H1 (cell line): ENCODE measurements around the gene ZFYVE27. TPM values are rescaled to one million over a fixed set of nuclear protein-coding genes. Genes with fewer than 3 reads are reported as not detected.

Experiments used
- CTCF ChIA-PET: fragments of 300-600 bp; sonication (Branson Sonifier 250); formaldehyde crosslinking; loops from one replicate; lab custom pipeline; 2021; ENCODE audit not compliant: partially characterized antibody; lab: Charles Lee
- POLR2A ChIA-PET: fragments of 300-600 bp; sonication (Branson Sonifier 250); formaldehyde crosslinking; loops from one replicate; lab custom pipeline; 2021; ENCODE audit warnings: inconsistent platforms; ENCODE audit not compliant: partially characterized antibody; lab: Charles Lee
- DNase-seq, 2 experiments: peaks; one replicate each; pipeline versions ENCODE4 v3.0.0 to v3.0.0-alpha.2; 2010 to 2022; ENCODE audit warnings: low spot score in 2 of 2, low read depth in 1 of 2, mixed read lengths in 1 of 2
- FAIRE-seq: peaks from 2 replicates; lab custom pipeline; 2011; peaks lifted over from hg19 to GRCh38; lab: Jason Lieb, UNC
- H2AFZ ChIP-seq: 2 replicates; pipeline ENCODE4 v1.8.1; 2012; ENCODE audit warnings: low read length, inconsistent platforms
- H2AK5ac ChIP-seq: 2 replicates; pipeline ENCODE4 v1.6.1; 2013; ENCODE audit warnings: low read depth, low read length
- H2BK120ac ChIP-seq: replicated peaks from 2 replicates; pipeline ENCODE3; 2013; ENCODE audit warnings: low read depth, low read length, inconsistent platforms
- H2BK12ac ChIP-seq: 2 replicates; pipeline ENCODE4 v1.6.1; 2013; ENCODE audit warnings: low read depth, low read length
- H2BK15ac ChIP-seq: 2 replicates; pipeline ENCODE4 v1.6.1; 2013; ENCODE audit warnings: low read length
- H2BK20ac ChIP-seq: 2 replicates; pipeline ENCODE4 v1.6.1; 2013; ENCODE audit warnings: low read length
- H2BK5ac ChIP-seq: 2 replicates; pipeline ENCODE4 v1.6.1; 2013; ENCODE audit warnings: low read depth, low read length
- H3K14ac ChIP-seq: 2 replicates; pipeline ENCODE4 v1.6.1; 2013; ENCODE audit warnings: inconsistent platforms; ENCODE audit not compliant: insufficient read length
- H3K18ac ChIP-seq: 2 replicates; pipeline ENCODE4 v1.6.1; 2013; ENCODE audit warnings: low read length; ENCODE audit errors: extremely low read depth
- H3K23ac ChIP-seq: 2 replicates; pipeline ENCODE4 v1.6.1; 2013; ENCODE audit warnings: inconsistent platforms; ENCODE audit not compliant: insufficient read length
- H3K23me2 ChIP-seq: 2 replicates; pipeline ENCODE4 v1.6.1; 2013; ENCODE audit warnings: low read depth, low read length
- H3K27ac ChIP-seq: 2 replicates; pipeline ENCODE4 v1.6.1; 2011; ENCODE audit warnings: low read depth, low read length, inconsistent platforms
- H3K27me3 ChIP-seq, 4 experiments: replicated peaks in 1 of 4; 1 replicate in 1 of 4; 2 replicates in 3 of 4; pipeline versions ENCODE4 v1.6.1 to v1.8.1; 2011 to 2013; ENCODE audit warnings: low read length in 3 of 4, mild to moderate bottlenecking in 3 of 4, inconsistent platforms in 2 of 4, mixed read lengths in 2 of 4, moderate library complexity in 1 of 4; ENCODE audit not compliant: control insufficient read depth in 3 of 4, insufficient read depth in 3 of 4; ENCODE audit errors: extremely low read depth in 1 of 4
- H3K36me3 ChIP-seq, 4 experiments: 2 replicates each; pipeline versions ENCODE4 v1.6.1 to v1.8.1; 2011 to 2013; ENCODE audit warnings: mild to moderate bottlenecking in 4 of 4, low read length in 3 of 4, moderate library complexity in 2 of 4, control low read depth in 1 of 4, inconsistent platforms in 1 of 4; ENCODE audit not compliant: insufficient read depth in 4 of 4, control insufficient read depth in 2 of 4
- H3K4ac ChIP-seq: replicated peaks from 2 replicates; pipeline ENCODE3; 2013; ENCODE audit warnings: low read length, low read depth, mixed read lengths, inconsistent platforms; ENCODE audit not compliant: insufficient read length
- H3K4me1 ChIP-seq, 4 experiments: replicated peaks in 1 of 4; 1 replicate in 1 of 4; 2 replicates in 3 of 4; pipeline versions ENCODE4 v1.6.1 to v1.8.1; 2011 to 2013; ENCODE audit warnings: low read length in 3 of 4, inconsistent platforms in 2 of 4, mixed read lengths in 1 of 4; ENCODE audit not compliant: insufficient read depth in 4 of 4, control insufficient read depth in 3 of 4
- H3K4me2 ChIP-seq, 2 experiments: 2 replicates each; pipeline versions ENCODE4 v1.6.1 to v1.8.1; 2011 to 2013; ENCODE audit warnings: low read depth in 2 of 2, low read length in 2 of 2, control low read depth in 1 of 2, inconsistent platforms in 1 of 2, mild to moderate bottlenecking in 1 of 2; ENCODE audit not compliant: insufficient read depth in 1 of 2
- H3K4me3 ChIP-seq, 4 experiments: fragments of 200-600, 300-600 bp in 1 of 4; sonication (generic), shearing (Covaris generic), sonication (Bioruptor Twin) in 1 of 4; 2 replicates each; pipeline versions ENCODE4 v1.5.1 to v1.8.1; 2011 to 2016; ENCODE audit warnings: low read length in 4 of 4, low read depth in 3 of 4, control low read depth in 2 of 4, inconsistent platforms in 2 of 4, mild to moderate bottlenecking in 2 of 4, mixed read lengths in 1 of 4, moderate library complexity in 1 of 4; ENCODE audit not compliant: insufficient read depth in 2 of 4; ENCODE audit errors: extremely low read depth in 1 of 4
- H3K56ac ChIP-seq: replicated peaks from 2 replicates; pipeline ENCODE3; 2013; ENCODE audit warnings: low read depth, mild to moderate bottlenecking, mixed read lengths, low read length, inconsistent platforms; ENCODE audit not compliant: insufficient read length
- H3K79me1 ChIP-seq: 2 replicates; pipeline ENCODE4 v1.6.1; 2013; ENCODE audit warnings: low read depth, low read length, control low read depth
- H3K79me2 ChIP-seq, 2 experiments: 2 replicates each; pipeline versions ENCODE4 v1.6.1 to v1.8.1; 2012 to 2013; ENCODE audit warnings: low read length in 2 of 2, mild to moderate bottlenecking in 2 of 2, inconsistent platforms in 1 of 2; ENCODE audit not compliant: insufficient read depth in 2 of 2, control insufficient read depth in 1 of 2
- H3K9ac ChIP-seq, 4 experiments: replicated peaks in 1 of 4; 1 replicate in 1 of 4; 2 replicates in 3 of 4; pipeline versions ENCODE4 v1.6.1 to v1.8.1; 2011 to 2013; ENCODE audit warnings: low read depth in 3 of 4, low read length in 3 of 4, control low read depth in 2 of 4, mild to moderate bottlenecking in 2 of 4, moderate library complexity in 2 of 4, inconsistent platforms in 1 of 4; ENCODE audit errors: extremely low read depth in 1 of 4
- H3K9me3 ChIP-seq, 2 experiments: 2 replicates each; pipeline versions ENCODE4 v1.6.1 to v1.8.1; 2012 to 2013; ENCODE audit warnings: mild to moderate bottlenecking in 2 of 2, moderate library complexity in 2 of 2, control low read depth in 1 of 2, inconsistent platforms in 1 of 2, low read depth in 1 of 2, low read length in 1 of 2, mixed read lengths in 1 of 2; ENCODE audit not compliant: insufficient read depth in 2 of 2
- H4K20me1 ChIP-seq, 2 experiments: replicated peaks in 1 of 2; 2 replicates each; pipeline versions ENCODE3 to v1.8.1; 2011 to 2013; ENCODE audit warnings: inconsistent platforms in 2 of 2, low read length in 2 of 2, mild to moderate bottlenecking in 1 of 2; ENCODE audit not compliant: insufficient read depth in 2 of 2, control insufficient read depth in 1 of 2
- H4K5ac ChIP-seq: 2 replicates; pipeline ENCODE4 v1.6.1; 2013; ENCODE audit warnings: low read length, low read depth, mixed read lengths, inconsistent platforms; ENCODE audit not compliant: insufficient read length
- H4K8ac ChIP-seq: 2 replicates; pipeline ENCODE4 v1.8.0; 2013; ENCODE audit warnings: mild to moderate bottlenecking, moderate library complexity, low read length, inconsistent platforms; ENCODE audit not compliant: insufficient read depth; ENCODE audit errors: extremely low read depth
- H4K91ac ChIP-seq: replicated peaks from 2 replicates; pipeline ENCODE3; 2013; ENCODE audit warnings: low read length, mixed read lengths, inconsistent platforms; ENCODE audit not compliant: insufficient read length
- POLR2AphosphoS5 ChIP-seq: IDR thresholded peaks from 2 replicates; pipeline ENCODE4 v1.6.1; 2011; ENCODE audit warnings: low read depth, low read length
- RXRA ChIP-seq: IDR thresholded peaks from 2 replicates; pipeline ENCODE4 v1.6.1; 2011; ENCODE audit warnings: low read depth, mild to moderate bottlenecking, low read length, moderate library complexity; ENCODE audit not compliant: insufficient read depth
- WGBS, 2 experiments: shearing (Covaris generic) in 1 of 2; methylation state at CpG; one replicate each; pipeline versions ENCODE4 v1.1.6 to v1.1.7; 2013 to 2015; ENCODE audit warnings: low lambda C conversion rate in 2 of 2, mixed read lengths in 2 of 2, inconsistent platforms in 1 of 2, low coverage in 1 of 2, missing lambda C conversion rate in 1 of 2; ENCODE audit not compliant: insufficient replicate concordance in 2 of 2, insufficient coverage in 1 of 2, insufficient read length in 1 of 2; ENCODE audit errors: extremely low coverage in 1 of 2, missing lambda C conversion rate in 1 of 2; 5-methylcytosine and 5-hydroxymethylcytosine counted together
- polyA plus RNA-seq, 7 experiments: library from polyadenylated mRNA; depleted of rRNA in 3 of 7; stranded (reverse) in 5 of 7; unstranded in 2 of 7; fragments of >200 nt in 5 of 7; fragments of 200-250 nt in 2 of 7; gene quantifications; 1 replicate in 5 of 7; 2 replicates in 1 of 7; 4 replicates in 1 of 7; pipeline versions ENCODE4 v1.2.1 to v1.2.3, GENCODE V29; 2011 to 2013; ENCODE audit warnings: missing spikeins in 2 of 7, mixed read lengths in 2 of 7
- total RNA-seq: library from RNA; stranded (reverse); fragmentation: NEBNext Ultra II Directional; extraction: Animal tissue kit (Norgen Biotek cat#: 25700); gene quantifications from 2 replicates; pipeline ENCODE4 v1.2.1, GENCODE V29; 2021

The ZFYVE27 gene
- total and polyA plus RNA-seq, 2 of the 8 experiments (the other 6 are each of a cell fraction or from before 2014, with no cell fraction given): 16.6 to 19.8 TPM

DNA sequence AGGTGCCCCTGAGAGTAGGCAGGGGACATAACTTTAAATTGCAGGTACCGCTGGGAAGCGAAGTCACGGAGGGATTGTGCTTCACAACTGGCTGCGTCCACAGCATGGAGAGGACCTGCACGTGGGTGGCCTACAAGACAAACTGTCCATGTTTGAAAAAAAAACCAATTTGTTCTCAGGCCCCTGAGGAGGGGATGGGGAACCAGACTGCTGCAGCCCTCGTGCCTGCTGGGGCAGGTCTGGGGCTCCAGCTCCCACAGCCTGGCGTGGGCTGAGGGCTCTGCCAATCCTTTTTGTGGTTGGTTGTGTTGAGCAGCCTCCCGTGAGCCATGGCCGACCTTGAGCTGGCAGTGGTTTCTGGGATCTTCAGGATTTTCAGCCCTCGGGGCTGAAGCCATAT is 25.1 kb downstream of the ZFYVE27 start:
- Histone ChIP-seq H2BK120ac (no peak overlapping the region), H3K23ac (no peak overlapping the region), H2AK5ac (no peak overlapping the region), H3K4me1 (peaks cover 0 to 14% (median 7%) of the 10 kb centered on the region in 4 experiments; a peak in 6 of 7 replicates), H3K4ac (no peak overlapping the region), H3K4me2 (no peak overlapping the region), H2BK15ac (no peak overlapping the region), H3K4me3 (no peak overlapping the region), H3K56ac (no peak overlapping the region), H3K36me3 (peaks cover 0 to 8% (median 3%) of the 10 kb centered on the region in 4 experiments; a peak in 3 of 8 replicates), H3K27ac (no peak overlapping the region), H2BK5ac (peak overlapping the region; percentile 73; the same call in 1 of the 2 replicates), H3K9ac (no peak overlapping the region), H3K79me2 (no peaks in the 10 kb centered on the region), H3K79me1 (no peaks in the 10 kb centered on the region), H4K91ac (no peak overlapping the region), H4K8ac (no peak overlapping the region), H4K5ac (no peak overlapping the region), H3K14ac (no peak overlapping the region), H2BK20ac (peak overlapping the region; percentile 48), H2AFZ (no peak overlapping the region), H4K20me1 (peaks cover 0 to 1% of the 10 kb centered on the region in 2 experiments), H3K27me3 (no peaks in the 10 kb centered on the region), H3K23me2 (no peaks in the 10 kb centered on the region), H2BK12ac (no peak overlapping the region), H3K18ac (peak overlapping the region; percentile 32; the same call in 1 of the 2 replicates), H3K9me3 (no peaks in the 10 kb centered on the region)
- ChIA-PET POLR2A (interaction anchor here (0.6 to 4.9 kb wide), 7 partner anchors 9 to 1631 kb away, joined by 3 to 30 read pairs (median 4); partner anchors contain the start of genes SFRP5 and ZFYVE27), CTCF (interaction anchor here (0.8 to 8.5 kb wide), 16 partner anchors 10 to 142 kb away, joined by 3 to 77 read pairs (median 6); partner anchors contain the start of genes SFRP5 and ZFYVE27)
- DNase-seq (no peak), FAIRE-seq (no peak)
- TF ChIP-seq POLR2AphosphoS5: 0 out of 2 replicates have a peak, but pooled peaks have one; percentile 25
- TF ChIP-seq RXRA: no peak
- WGBS, 2 experiments: 93% methylated on average over 10 of the region's 10 CpGs; no CpG with 5 or more reads in 1 of the 2 experiments
